GM12878 (cell line): ENCODE data around the gene KRTAP10-3. TPM values are rescaled to one million over a fixed set of nuclear protein-coding genes. Genes with fewer than 3 reads are reported as not detected.

ENCODE experiments used
- ATAC-seq: fragments of 200-7000 bp; cut with Tn5 transposase; 3 replicates; pipeline ENCODE4 v1.9.1; 2020; ENCODE audit warnings: mild to moderate bottlenecking, moderate library complexity
- BruUV-seq: library from RNA; stranded (reverse); fragments of 400-500 nt; replicated peaks from 2 replicates; lab custom pipeline; 2021; lab: Mats Ljungman, UMichigan
- CTCF ChIA-PET: fragments of 300-600 bp; sonication (Branson Sonifier 250); formaldehyde crosslinking; extraction: SDS; loops from one replicate; lab custom pipeline; 2021; ENCODE audit warnings: inconsistent platforms; lab: Yijun Ruan, JAX
- POLR2A ChIA-PET: fragments of 350-600 bp; formaldehyde crosslinking; extraction: SDS; loops from one replicate; lab custom pipeline; 2021; ENCODE audit warnings: inconsistent platforms; lab: Charles Lee
- RAD21 ChIA-PET: fragments of 300-600 bp; sonication (Branson Sonifier 250); formaldehyde crosslinking; loops from one replicate; lab custom pipeline; 2023; ENCODE audit warnings: antibody characterized with exemption; ENCODE audit not compliant: unreplicated experiment; lab: Charles Lee
- SMC1A ChIA-PET: fragments of 300-600 bp; sonication (Branson Sonifier 250); formaldehyde crosslinking; loops from one replicate; lab custom pipeline; 2023; ENCODE audit not compliant: unreplicated experiment, uncharacterized antibody; lab: Charles Lee
- DNase-seq: peaks from one replicate; pipeline ENCODE4 v3.0.0-alpha.2; 2011; ENCODE audit warnings: low read depth, low spot score
- FAIRE-seq: peaks from 3 replicates; lab custom pipeline; 2011; peaks lifted over from hg19 to GRCh38; lab: Jason Lieb, UNC
- H2AFZ ChIP-seq: 2 replicates; pipeline ENCODE4 v1.6.0; 2011; ENCODE audit warnings: low read depth, low read length, control low read depth; ENCODE audit not compliant: control insufficient read depth
- H3K27ac ChIP-seq: 2 replicates; pipeline ENCODE4 v1.5.1; 2011; ENCODE audit warnings: control low read depth; ENCODE audit not compliant: control insufficient read depth, insufficient read depth
- H3K27me3 ChIP-seq, 2 experiments: replicated peaks in 1 of 2; 2 replicates each; pipeline versions ENCODE4 v1.6.0 to v1.6.1; 2011; ENCODE audit warnings: low read length in 1 of 2; ENCODE audit not compliant: control insufficient read depth in 2 of 2, insufficient read depth in 2 of 2
- H3K36me3 ChIP-seq, 2 experiments: 2 replicates each; pipeline ENCODE4 v1.5.1; 2011; ENCODE audit warnings: low read length in 1 of 2; ENCODE audit not compliant: control insufficient read depth in 2 of 2, insufficient read depth in 2 of 2
- H3K4me1 ChIP-seq: 2 replicates; pipeline ENCODE4 v1.6.1; 2011; ENCODE audit warnings: mild to moderate bottlenecking, low read length, moderate library complexity, mixed read lengths; ENCODE audit not compliant: control insufficient read depth, insufficient read depth
- H3K4me2 ChIP-seq: 2 replicates; pipeline ENCODE4 v1.6.0; 2011; ENCODE audit warnings: control low read depth; ENCODE audit not compliant: control insufficient read depth, insufficient read depth
- H3K4me3 ChIP-seq: fragments of 200-600 bp; sonication (generic); 2 replicates; pipeline ENCODE4 v1.5.1; 2016
- H3K79me2 ChIP-seq: 2 replicates; pipeline ENCODE4 v1.6.0; 2011; ENCODE audit warnings: low read length; ENCODE audit not compliant: control insufficient read depth, insufficient read depth
- H3K9ac ChIP-seq: 2 replicates; pipeline ENCODE4 v1.8.0; 2011; ENCODE audit warnings: low read length, control low read depth, mixed read lengths; ENCODE audit not compliant: control insufficient read depth, insufficient read depth
- H3K9me3 ChIP-seq: replicated peaks from 3 replicates; pipeline ENCODE4 v1.5.1; 2011; ENCODE audit warnings: mild to moderate bottlenecking, low read length; ENCODE audit not compliant: control insufficient read depth, insufficient read depth
- H4K20me1 ChIP-seq: 2 replicates; pipeline ENCODE4 v1.6.0; 2011; ENCODE audit not compliant: control insufficient read depth, insufficient read depth
- CBFB ChIP-seq: IDR thresholded peaks from 2 replicates; pipeline ENCODE4 v1.6.1; 2016; ENCODE audit warnings: antibody characterized with exemption, low read depth
- CBX3 ChIP-seq: fragments of 200-600 bp; sonication (generic); IDR thresholded peaks from 2 replicates; pipeline ENCODE4 v1.6.1; 2016; ENCODE audit warnings: low read depth, borderline replicate concordance
- CEBPZ ChIP-seq: fragments of 150-350 bp; IDR thresholded peaks from 2 replicates; pipeline ENCODE4 v1.6.1; 2016; ENCODE audit warnings: low read depth, low read length
- CHD2 ChIP-seq: IDR thresholded peaks from 2 replicates; pipeline ENCODE4 v1.6.1; 2011; ENCODE audit warnings: low read depth, low read length, improper control_type of control experiment, borderline replicate concordance
- FOXK2 ChIP-seq: fragments of 450-650 bp; IDR thresholded peaks from 2 replicates; pipeline ENCODE4 v1.6.1; 2017; ENCODE audit warnings: mild to moderate bottlenecking, moderate library complexity
- IRF5 ChIP-seq: fragments of 450-650 bp; IDR thresholded peaks from 2 replicates; pipeline ENCODE4 v1.6.1; 2017; ENCODE audit warnings: borderline replicate concordance
- MEF2A ChIP-seq: IDR thresholded peaks from 2 replicates; pipeline ENCODE4 v1.6.1; 2011; ENCODE audit warnings: low read depth, mild to moderate bottlenecking, low read length, moderate library complexity; ENCODE audit not compliant: insufficient read depth
- MLLT1 ChIP-seq: fragments of 450-650 bp; IDR thresholded peaks from 2 replicates; pipeline ENCODE4 v1.6.1; 2016; ENCODE audit warnings: mild to moderate bottlenecking
- MTA3 ChIP-seq: IDR thresholded peaks from 2 replicates; pipeline ENCODE4 v1.6.1; 2012; ENCODE audit warnings: low read length, inconsistent platforms, borderline replicate concordance
- MXI1 ChIP-seq: fragments of 150-350 bp; IDR thresholded peaks from 2 replicates; pipeline ENCODE4 v1.6.1; 2011; ENCODE audit warnings: low read depth, mild to moderate bottlenecking, inconsistent platforms, low read length, improper control_type of control experiment
- POU2F2 ChIP-seq: IDR thresholded peaks from 3 replicates; pipeline ENCODE4 v1.6.1; 2011; ENCODE audit warnings: low read depth, mild to moderate bottlenecking, low read length, borderline replicate concordance
- SKIL ChIP-seq: fragments of 450-650 bp; IDR thresholded peaks from 2 replicates; pipeline ENCODE4 v1.6.1; 2017; ENCODE audit warnings: mild to moderate bottlenecking, low read depth, inconsistent platforms; ENCODE audit not compliant: poor library complexity, severe bottlenecking
- SP1 ChIP-seq: IDR thresholded peaks from one replicate; pipeline ENCODE4 v1.6.1; 2011; ENCODE audit warnings: low read depth, low read length
- SUZ12 ChIP-seq: fragments of 200-600 bp; sonication (generic); IDR thresholded peaks from one replicate; pipeline ENCODE4 v1.6.1; 2018; ENCODE audit warnings: antibody characterized with exemption, mild to moderate bottlenecking; ENCODE audit not compliant: unreplicated experiment
- YBX1 ChIP-seq: fragments of 450-650 bp; IDR thresholded peaks from 2 replicates; pipeline ENCODE4 v1.6.1; 2016; ENCODE audit warnings: antibody characterized with exemption
- ZBED1 ChIP-seq: IDR thresholded peaks from 2 replicates; pipeline ENCODE4 v1.6.1; 2016; ENCODE audit warnings: borderline replicate concordance
- ZZZ3 ChIP-seq: IDR thresholded peaks from 2 replicates; pipeline ENCODE4 v1.6.1; 2011; ENCODE audit warnings: low read depth; ENCODE audit not compliant: control insufficient read depth, insufficient read length
- WGBS: methylation state at CpG from one replicate; pipeline ENCODE4 v1.1.6; 2016; ENCODE audit warnings: low lambda C conversion rate; ENCODE audit not compliant: insufficient replicate concordance, insufficient coverage; ENCODE audit errors: missing lambda C conversion rate; 5-methylcytosine and 5-hydroxymethylcytosine counted together
- in situ Hi-C: fragments of 300-500 bp; cut with MboI; formaldehyde crosslinking; loops from 9 replicates; pipeline ENCODE4 v1.14.3; 2018; ENCODE audit warnings: mixed read lengths
- intact Hi-C: fragments of 100-400 bp; cut with micrococcal nuclease; formaldehyde crosslinking; loops from one replicate; pipeline ENCODE4 v1.14.2; 2022; ENCODE audit not compliant: unreplicated experiment
- polyA plus RNA-seq, 11 experiments: library from polyadenylated mRNA; depleted of rRNA in 4 of 11; unstranded in 6 of 11; stranded (reverse) in 5 of 11; fragments of >200 nt; fragmentation: Nextera tagmentation in 4 of 11; fragmentation: Illumina TruSeq in 1 of 11; extraction: Ambion mirVana in 4 of 11; extraction: Trizol in 1 of 11; gene quantifications; 1 replicate in 1 of 11; 2 replicates in 10 of 11; pipeline versions ENCODE4 v1.2.1 to v1.2.3, GENCODE V29; 2011 to 2016; ENCODE audit warnings: inconsistent platforms in 2 of 11, missing spikeins in 2 of 11, low read depth in 1 of 11
- total RNA-seq, 4 experiments: library from RNA; depleted of rRNA in 3 of 4; stranded (reverse); fragments of >200 nt in 3 of 4; fragmentation: Illumina TruSeq in 1 of 4; extraction: Trizol in 1 of 4; gene quantifications; 2 replicates each; pipeline versions ENCODE4 v1.2.1 to v1.2.3, GENCODE V29; 2013 to 2021

KRTAP10-3 gene
- total and polyA plus RNA-seq, 10 of the 15 experiments (the other 5 are each of a cell fraction or from before 2014, with no cell fraction given) = not detected

- ChIA-PET CTCF (no interaction called here), SMC1A (no interaction called here)
- no peaks in the 10 kb centered on the region; the same call in 2 of the 3 replicates for H3K9me3 ChIP-seq
- intact Hi-C loops = no loop called here
- ATAC-seq = no peak
- no peaks in the 10 kb centered on the region for H3K27me3 ChIP-seq
- in situ Hi-C loops = no loop called here
- no peak overlapping the region for H3K9ac ChIP-seq
- H4K20me1 ChIP-seq = no peaks in the 10 kb centered on the region
- no peak overlapping the region for H3K4me3 ChIP-seq
- BruUV-seq = no TSS peak
- no peaks in the 10 kb centered on the region for H3K4me1 ChIP-seq
- no peak for TF ChIP-seq CHD2
- no peak for TF ChIP-seq CBX3
- no peak for TF ChIP-seq POU2F2
- TF ChIP-seq IRF5 = no peak
- TF ChIP-seq MLLT1 = no peak
- TF ChIP-seq MEF2A = no peak
- no peak for TF ChIP-seq ZBED1
- no peak for TF ChIP-seq MXI1
- no peak for TF ChIP-seq SKIL
- TF ChIP-seq CEBPZ = no peak
- no peak for TF ChIP-seq YBX1
- no peak for TF ChIP-seq CBFB
- TF ChIP-seq FOXK2 = no peak
- no peak for TF ChIP-seq SUZ12
- no peak for TF ChIP-seq MTA3
- no peak for TF ChIP-seq ZZZ3
- no peak for TF ChIP-seq SP1
- TF ChIP-seq, all 136 proteins: peak for 0
- Histone ChIP-seq H3K36me3 (no peaks in the 10 kb centered on the region), H3K79me2 (no peaks in the 10 kb centered on the region), H3K27ac (no peak overlapping the region), H3K4me2 (no peak overlapping the region), H2AFZ (no peak overlapping the region)
- no peak for FAIRE-seq
- WGBS = 66% methylated on average over 35 of the region's 37 CpGs
- POLR2A ChIA-PET = no interaction called here
- RAD21 ChIA-PET = no interaction called here
- no peak for DNase-seq
Observed at GRCh38 chr21:44533121-44533890, 25.3 kb downstream of the KRTAP10-3 start.
